HG03066 (cell line): ENCODE data around the gene FAF1.

ENCODE experiments used
- ATAC-seq: cut with Tn5 transposase; IDR thresholded peaks from one replicate; pipeline ENCODE4 v1.9.1; 2021; ENCODE audit warnings: low read depth; ENCODE audit not compliant: unreplicated experiment

Gene FAF1

GRCh38 chr1:50471967-50472366, 488.1 kb downstream of the FAF1 start:
- no peak for ATAC-seq

GRCh38 chr1:50462964-50463363, 497.1 kb downstream of the FAF1 start:
- ATAC-seq, result no peak

GRCh38 chr1:50458507-50458906, 501.6 kb downstream of the FAF1 start:
- ATAC-seq, result no peak

GRCh38 chr1:50454911-50455310, 505.2 kb downstream of the FAF1 start:
- ATAC-seq, result no peak

GRCh38 chr1:50453266-50453665, 506.8 kb downstream of the FAF1 start:
- ATAC-seq, result no peak

GRCh38 chr1:50452700-50453099, 507.4 kb downstream of the FAF1 start:
- no peak for ATAC-seq

GRCh38 chr1:50450861-50451653, 509.0 kb downstream of the FAF1 start:
- ATAC-seq, result no peak

- no peak for ATAC-seq
These were observed 512.1 kb downstream of the FAF1 start for GRCh38 chr1:50447961-50448360.

- no peak for ATAC-seq
These were observed 518.9 kb downstream of the FAF1 start for GRCh38 chr1:50441183-50441582.

GRCh38 chr1:50438945-50439344, 521.1 kb downstream of the FAF1 start:
- no peak for ATAC-seq

GRCh38 chr1:50436489-50436888, 523.6 kb downstream of the FAF1 start:
- ATAC-seq, result no peak

- no peak for ATAC-seq
These were observed 530.1 kb downstream of the FAF1 start for GRCh38 chr1:50430010-50430405.

- no peak for ATAC-seq
These were observed 532.0 kb downstream of the FAF1 start for GRCh38 chr1:50427818-50428779.

GRCh38 chr1:50427086-50427817, 532.8 kb downstream of the FAF1 start:
- no peak for ATAC-seq

GRCh38 chr1:50426702-50427085, 533.4 kb downstream of the FAF1 start:
- ATAC-seq, result no peak

GRCh38 chr1:50426108-50426700, 533.9 kb downstream of the FAF1 start:
- no peak for ATAC-seq

GRCh38 chr1:50425376-50426107, 534.5 kb downstream of the FAF1 start:
- ATAC-seq, result no peak

GRCh38 chr1:50424884-50425375, 535.1 kb downstream of the FAF1 start:
- ATAC-seq, result no peak

- ATAC-seq, result no peak
These were observed 535.8 kb downstream of the FAF1 start for GRCh38 chr1:50424045-50424883.
